GM12865 (cell line): ENCODE data around the gene ANKH.

Source experiments
- DNase-seq: peaks from one replicate; pipeline ENCODE4 v3.0.0; 2010; ENCODE audit warnings: low read depth
- H3K4me3 ChIP-seq: 2 replicates; pipeline ENCODE4 v1.5.1; 2011; ENCODE audit warnings: mild to moderate bottlenecking, low read depth, low read length, control low read depth
- CTCF ChIP-seq: IDR thresholded peaks from 2 replicates; pipeline ENCODE4 v1.5.1; 2011; ENCODE audit warnings: low read length, control low read depth, low read depth, inconsistent platforms; ENCODE audit not compliant: insufficient read depth; ENCODE audit errors: missing control alignments

The ANKH gene

GRCh38 chr5:14765587-14765986 lies 106.0 kb downstream of the ANKH start:
- TF ChIP-seq CTCF: no peak
- H3K4me3 ChIP-seq: no peak overlapping the region
- no peak for DNase-seq

GRCh38 chr5:14762549-14763216 lies 108.9 kb downstream of the ANKH start:
- no peak for TF ChIP-seq CTCF
- peak; percentile 27 for DNase-seq
- H3K4me3 ChIP-seq: no peak overlapping the region

GRCh38 chr5:14760548-14761002 lies 111.0 kb downstream of the ANKH start:
- no peak for TF ChIP-seq CTCF
- no peak for DNase-seq
- no peak overlapping the region for H3K4me3 ChIP-seq

GRCh38 chr5:14759744-14760547 lies 111.6 kb downstream of the ANKH start:
- no peak for DNase-seq
- no peak for TF ChIP-seq CTCF
- H3K4me3 ChIP-seq: no peak overlapping the region

GRCh38 chr5:14757850-14758249 lies 113.7 kb downstream of the ANKH start:
- TF ChIP-seq CTCF: no peak
- no peak for DNase-seq
- H3K4me3 ChIP-seq: no peak overlapping the region

GRCh38 chr5:14756478-14756877 lies 115.1 kb downstream of the ANKH start:
- H3K4me3 ChIP-seq: no peak overlapping the region
- TF ChIP-seq CTCF: no peak
- no peak for DNase-seq
